GM18858 (cell line): Measurements from ENCODE around the gene GRAMD1B.
"Not testable (repeated sequence)": the region's sequence is repeated elsewhere in the genome, so short reads cannot be mapped to it uniquely, and the experiment has no call there.

Experiments
- ATAC-seq: cut with Tn5 transposase; IDR thresholded peaks from one replicate; pipeline ENCODE4 v1.9.1; 2021; ENCODE audit not compliant: unreplicated experiment

Gene GRAMD1B

GRCh38 chr11:123562158-123562557, 132.1 kb downstream of the GRAMD1B start:
- ATAC-seq, result no peak

DNA sequence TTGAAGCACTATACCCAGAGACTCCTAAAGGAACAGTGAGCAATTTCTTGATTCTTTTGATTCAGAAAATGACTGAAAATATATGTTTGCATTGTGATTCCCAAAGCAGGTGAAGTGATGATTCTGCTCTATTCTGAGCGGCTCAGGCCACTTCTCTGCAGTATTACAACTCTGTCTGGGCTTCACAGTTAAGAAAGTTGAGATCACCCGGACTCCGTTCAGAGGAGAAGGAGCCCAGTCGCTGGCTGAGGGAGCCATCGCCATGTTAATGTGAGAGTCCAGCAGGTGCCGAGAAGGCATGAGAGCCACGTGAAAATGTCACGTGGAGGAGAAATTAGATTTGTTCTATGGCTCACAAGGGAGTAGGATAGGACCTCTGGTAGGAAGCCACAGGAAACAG, 132.8 kb downstream of the GRAMD1B start:
- no peak for ATAC-seq

DNA sequence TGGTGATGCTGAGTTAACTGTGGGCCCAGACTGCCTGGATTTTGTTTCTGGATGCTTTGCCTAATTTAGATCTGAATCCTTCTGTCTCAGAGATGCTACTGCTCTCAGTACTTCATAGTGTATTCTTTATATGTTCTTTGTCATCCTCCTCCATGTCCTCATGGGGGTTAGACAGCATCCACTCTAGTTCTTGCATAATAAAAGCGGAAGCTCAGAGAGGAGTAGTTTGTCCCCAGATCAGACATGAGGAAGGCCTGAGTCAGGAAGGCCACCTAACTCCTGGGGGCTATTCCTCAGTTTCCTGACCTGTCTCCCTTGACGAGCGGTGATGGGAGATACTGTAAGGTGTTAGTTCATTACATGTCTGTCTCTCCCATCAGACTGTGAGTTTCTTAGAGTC, 134.2 kb downstream of the GRAMD1B start:
- no peak for ATAC-seq

- no peak for ATAC-seq
These were observed 136.8 kb downstream of the GRAMD1B start for GRCh38 chr11:123566852-123567251.

- ATAC-seq, result no peak
These were observed 137.4 kb downstream of the GRAMD1B start for GRCh38 chr11:123567466-123567865.

DNA sequence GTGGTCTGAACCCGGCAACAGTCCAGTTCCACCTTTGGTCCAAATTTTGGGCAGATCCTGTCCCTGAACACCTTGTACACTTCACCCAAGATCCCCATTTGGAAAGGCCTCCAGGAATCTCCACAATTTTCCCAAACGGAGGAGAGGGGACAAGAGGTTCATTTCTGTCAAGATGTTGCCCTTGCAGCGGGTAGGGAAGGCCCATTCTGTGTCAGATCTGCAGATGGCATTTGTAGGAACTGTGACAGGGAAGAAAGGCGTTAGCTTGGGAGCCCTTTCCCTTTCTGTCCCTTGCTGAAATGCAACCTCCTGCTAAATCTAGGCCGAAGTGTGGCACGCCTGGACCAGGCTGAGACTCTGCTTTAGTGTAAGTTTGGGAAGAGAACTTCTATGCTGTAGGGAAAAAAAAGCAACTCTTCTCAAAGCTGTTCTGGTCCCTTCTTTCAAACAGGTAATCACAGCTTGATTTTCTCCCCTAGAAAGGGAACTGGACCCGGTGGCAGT, 138.3 kb downstream of the GRAMD1B start:
- no peak for ATAC-seq

DNA sequence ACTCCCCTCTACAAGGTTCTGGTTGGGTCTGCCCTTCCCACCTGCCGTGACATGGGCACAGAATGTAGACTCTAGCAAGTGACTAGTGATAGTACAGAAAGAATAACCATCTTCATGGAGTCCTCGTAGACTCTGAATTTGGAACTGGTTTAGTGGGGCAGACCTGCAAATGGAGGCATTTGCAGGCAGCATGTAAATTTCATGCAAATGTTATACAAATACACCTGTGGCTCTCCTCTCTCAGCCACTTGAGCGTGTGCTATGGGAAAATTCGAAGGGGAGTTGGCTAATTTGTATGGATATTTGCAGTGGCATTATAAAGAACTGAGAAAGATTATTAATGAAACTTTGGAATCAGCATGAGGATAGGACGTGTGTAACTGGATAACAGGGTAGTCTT, 139.3 kb downstream of the GRAMD1B start:
- ATAC-seq, result no peak

- ATAC-seq, result no peak
These were observed 141.0 kb downstream of the GRAMD1B start for GRCh38 chr11:123570939-123571580.

GRCh38 chr11:123572791-123573190, 142.7 kb downstream of the GRAMD1B start:
- not testable (repeated sequence) for ATAC-seq

DNA sequence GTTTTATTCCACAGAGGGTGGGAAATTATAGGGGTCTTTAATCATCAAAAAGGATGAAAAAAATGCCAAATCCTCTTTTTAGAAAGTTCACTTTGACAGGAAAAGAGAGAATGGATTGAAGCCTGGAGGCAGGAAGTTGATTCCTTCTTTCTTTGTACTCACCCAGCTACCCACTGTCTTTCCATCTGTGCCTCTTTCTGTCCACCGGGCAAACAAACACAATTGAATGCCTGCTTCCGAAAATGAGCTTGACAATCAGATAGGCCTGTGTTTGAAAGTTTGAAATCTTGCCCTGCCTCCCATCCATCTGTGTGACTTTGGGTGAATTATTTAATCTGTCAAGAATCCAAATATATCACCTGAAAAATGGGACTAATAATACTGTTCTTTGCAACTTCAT, 143.2 kb downstream of the GRAMD1B start:
- ATAC-seq, result no peak

DNA sequence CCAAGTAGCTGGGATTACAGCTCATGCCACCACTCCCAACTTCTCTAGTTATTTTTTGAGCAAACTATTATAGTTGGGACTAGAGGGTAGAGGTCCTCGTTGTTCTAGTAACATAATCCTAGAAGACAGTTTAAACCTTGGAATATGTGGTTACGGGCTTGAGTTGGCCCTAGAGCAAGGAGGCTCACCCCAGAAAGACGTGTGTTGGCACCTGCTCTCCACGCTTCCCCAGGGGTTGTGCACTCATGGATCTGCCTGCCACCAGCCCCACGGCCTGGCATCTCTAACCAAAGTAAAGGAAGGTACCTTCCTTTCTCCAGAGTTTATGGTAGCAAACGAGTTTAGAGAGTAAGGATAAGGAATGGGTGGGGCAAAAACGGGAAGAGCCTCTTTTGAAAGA, 145.4 kb downstream of the GRAMD1B start:
- no peak for ATAC-seq

DNA sequence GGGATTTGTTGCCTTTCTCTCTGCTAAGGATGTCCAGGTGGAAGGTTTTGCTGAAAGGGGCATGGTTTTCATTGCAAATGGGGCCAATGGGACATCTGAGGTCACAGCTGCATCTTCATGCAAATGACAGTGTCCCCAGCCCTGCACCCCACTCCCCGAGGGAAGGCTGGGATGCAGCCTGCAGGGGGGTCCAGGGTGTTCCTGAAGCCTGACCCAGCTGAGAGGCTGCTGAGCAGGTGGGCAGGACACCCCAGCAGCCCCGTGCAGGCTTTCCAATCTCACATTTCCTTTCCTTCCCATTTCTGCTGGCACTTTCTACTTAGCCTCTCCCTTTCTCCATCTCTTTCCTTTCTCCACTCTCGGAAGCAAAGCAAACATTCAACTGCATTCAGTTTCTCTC, 146.0 kb downstream of the GRAMD1B start:
- ATAC-seq, result no peak

DNA sequence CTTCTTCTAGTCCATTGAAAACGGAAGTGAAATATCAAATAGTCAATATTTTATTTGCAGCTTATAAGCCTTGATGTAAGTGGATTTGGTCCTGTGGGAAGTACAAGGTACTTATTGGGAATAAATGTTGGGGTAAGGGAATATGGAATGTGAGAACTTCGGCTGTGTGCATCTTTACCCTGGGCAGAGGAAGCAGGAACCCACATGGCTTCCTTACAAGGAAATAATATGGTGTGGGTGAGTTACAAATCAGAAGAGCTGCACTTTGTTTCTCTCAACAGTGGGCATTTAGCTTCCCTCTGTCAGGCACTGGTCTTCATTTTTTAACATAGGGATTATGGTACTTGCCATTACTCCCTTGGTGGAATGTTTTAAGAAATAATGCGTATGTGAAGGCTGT, 146.4 kb downstream of the GRAMD1B start:
- ATAC-seq, result no peak

- ATAC-seq, result peak; percentile 54
These were observed 147.1 kb downstream of the GRAMD1B start for GRCh38 chr11:123577081-123577598.

GRCh38 chr11:123578778-123579481, 148.9 kb downstream of the GRAMD1B start:
- no peak for ATAC-seq

DNA sequence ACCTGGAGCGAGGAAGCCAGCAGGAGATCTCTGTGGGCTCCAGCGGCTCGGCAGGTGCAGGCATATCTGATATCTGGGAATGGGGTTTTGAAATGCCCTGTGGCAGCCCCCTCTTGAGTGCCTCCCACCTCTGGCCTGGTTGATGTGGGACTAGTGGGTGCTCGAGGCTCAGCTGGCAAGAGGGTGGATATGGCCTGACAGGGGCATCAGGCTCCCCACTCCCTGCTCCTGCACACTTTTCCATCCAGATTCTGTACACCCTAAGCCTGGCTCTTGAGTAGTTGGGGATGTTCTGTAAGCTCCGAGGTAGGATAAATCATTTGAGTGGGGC, 149.4 kb downstream of the GRAMD1B start:
- ATAC-seq, result no peak

DNA sequence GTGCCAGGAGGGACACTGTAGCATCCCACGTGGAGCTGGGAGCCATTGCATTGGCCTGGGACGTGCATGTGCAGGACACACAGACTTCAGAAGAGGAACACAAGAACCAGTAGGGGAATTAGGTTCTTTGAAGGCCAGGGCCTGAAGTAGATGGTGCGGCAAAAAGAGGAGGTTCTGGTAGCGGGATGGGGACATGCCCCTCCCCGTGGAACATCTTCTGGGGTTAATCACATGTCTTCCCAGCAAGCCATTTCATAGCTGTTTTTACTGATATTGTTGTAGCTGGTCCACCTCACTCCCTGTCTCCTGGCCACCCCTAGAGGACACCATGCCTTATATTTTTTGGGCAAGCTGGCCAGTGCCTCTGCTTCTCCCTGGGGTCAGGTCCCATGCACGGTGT, 150.1 kb downstream of the GRAMD1B start:
- ATAC-seq, result no peak

- peak; percentile 75 for ATAC-seq
These were observed 150.6 kb downstream of the GRAMD1B start for GRCh38 chr11:123580557-123581275.

DNA sequence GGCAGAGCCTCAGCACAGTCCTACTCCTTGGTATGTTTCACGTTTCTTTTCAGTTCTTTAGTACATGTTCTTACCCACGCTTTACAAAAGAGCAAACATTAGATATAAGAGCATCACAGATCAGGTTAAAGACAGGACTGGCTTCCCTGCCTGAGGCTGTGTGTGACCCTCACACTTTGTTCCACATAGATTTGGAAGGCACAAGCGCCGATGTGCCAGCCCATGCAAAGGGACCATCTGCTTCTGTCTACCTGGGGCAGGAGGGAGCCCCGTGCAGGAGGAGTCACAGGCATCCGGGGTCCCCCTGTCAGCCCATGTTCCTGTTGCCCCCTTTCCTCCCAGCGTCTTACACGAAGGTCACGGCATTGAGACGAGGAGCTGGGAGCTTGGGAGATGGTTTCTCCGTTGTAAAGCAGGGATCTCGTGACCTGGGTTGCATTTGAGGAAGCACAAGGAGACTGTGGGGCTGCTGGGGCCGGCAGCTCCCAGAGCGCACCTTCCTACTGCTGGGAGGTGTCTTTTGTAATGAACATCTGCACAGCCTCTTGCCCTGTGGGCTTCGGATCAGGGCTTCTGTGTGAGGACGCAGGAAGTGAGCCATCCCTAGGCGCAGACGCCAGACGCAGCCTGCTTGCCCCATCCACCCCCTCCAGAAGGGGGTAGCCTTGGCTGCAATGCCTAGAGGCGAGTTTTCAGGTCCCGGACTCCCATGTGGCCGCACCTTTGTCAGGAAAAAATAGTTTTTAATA, 151.8 kb downstream of the GRAMD1B start:
- ATAC-seq, result no peak

GRCh38 chr11:123582992-123583504, 153.0 kb downstream of the GRAMD1B start:
- no peak for ATAC-seq

GRCh38 chr11:123584186-123584585, 154.1 kb downstream of the GRAMD1B start:
- no peak for ATAC-seq
